Testis (tissue), 3 donors: ENCODE measurements around the gene PRKN. TPM values are rescaled to one million over a fixed set of nuclear protein-coding genes. Genes with fewer than 3 reads are reported as not detected.
A peak's percentile ranks its signal among the peaks of the same experiment; 100 is the strongest.

ENCODE experiments used
- DNase-seq: peaks from one replicate; pipeline ENCODE4 v3.0.0-alpha.2; 2019
- H3K27ac ChIP-seq, 2 donors: fragments of 200-600 bp; sonication (generic); one replicate each; pipeline ENCODE4 v1.5.1; 2019
- H3K27me3 ChIP-seq: fragments of 200-600 bp; sonication (generic); one replicate; pipeline ENCODE4 v1.5.1; 2019
- H3K36me3 ChIP-seq: fragments of 200-600 bp; sonication (generic); one replicate; pipeline ENCODE4 v1.5.1; 2017; ENCODE audit warnings: low read depth; ENCODE audit errors: missing control alignments
- H3K4me1 ChIP-seq: fragments of 200-600 bp; sonication (generic); one replicate; pipeline ENCODE4 v1.5.1; 2019
- H3K4me3 ChIP-seq, 2 donors: fragments of 200-600 bp; sonication (generic); one replicate each; pipeline ENCODE4 v1.5.1; 2017 to 2019
- H3K9me3 ChIP-seq: fragments of 200-600 bp; sonication (generic); one replicate; pipeline ENCODE4 v1.5.1; 2017
- CTCF ChIP-seq, 3 experiments: fragments of 450-650 bp in 2 of 3; fragments of 200-600 bp in 1 of 3; sonication (generic) in 1 of 3; IDR thresholded peaks; one replicate each; pipeline ENCODE4 v1.5.1; 2016 to 2019; ENCODE audit warnings: antibody characterized with exemption in 3 of 3, mild to moderate bottlenecking in 2 of 3, moderate library complexity in 1 of 3
- POLR2A ChIP-seq: fragments of 450-650 bp; IDR thresholded peaks from one replicate; pipeline ENCODE4 v1.6.1; 2017; ENCODE audit warnings: antibody characterized with exemption, mild to moderate bottlenecking, moderate library complexity
- WGBS, 2 donors: methylation state at CpG; one replicate each; pipeline ENCODE4 v1.1.5; 2018; 5-methylcytosine and 5-hydroxymethylcytosine counted together
- intact Hi-C: fragments of 100-400 bp; cut with DNase I; formaldehyde crosslinking; loops from one replicate; pipeline ENCODE4 v1.15.1; 2023; ENCODE audit warnings: low total_unique reads
- polyA plus RNA-seq: library from polyadenylated mRNA; stranded (reverse); fragments of 350-450 nt; fragmentation: Illumina TruSeq; extraction: RNeasy Lipid Tissue Mini Kit (QIAGEN cat#74804); gene quantifications from one replicate; pipeline ENCODE4 v1.2.3, GENCODE V29; 2014; ENCODE audit warnings: low read depth, low replicate concordance; ENCODE audit not compliant: insufficient read depth
- total RNA-seq, 2 donors: library from RNA; depleted of rRNA; stranded (reverse); fragments of >200 nt; gene quantifications; one replicate each; pipeline ENCODE4 v1.2.3, GENCODE V29; 2016

The PRKN gene
- total and polyA plus RNA-seq, 3 donors from 2014 or later, result 19.1 to 34.5 (median 28.8) TPM

GRCh38 chr6:161417717-161418462, 1309.7 kb downstream of the PRKN start:
- no peak for TF ChIP-seq POLR2A
- TF ChIP-seq CTCF (IDR thresholded peaks at IDR 0.05), result no peak
- Histone ChIP-seq H3K36me3 (no peaks in the 10 kb centered on the region), H3K27ac (peak overlapping the region; percentile 16 to 43), H3K9me3 (no peaks in the 10 kb centered on the region), H3K4me3 (no peak overlapping the region), H3K4me1 (peaks cover 9% of the 10 kb centered on the region), H3K27me3 (no peaks in the 10 kb centered on the region)
- peak; percentile 69 for DNase-seq
- WGBS, 2 donors, result 30 to 51% methylated on average over 8 of the region's 8 CpGs
- intact Hi-C loops, result no loop called here

DNA sequence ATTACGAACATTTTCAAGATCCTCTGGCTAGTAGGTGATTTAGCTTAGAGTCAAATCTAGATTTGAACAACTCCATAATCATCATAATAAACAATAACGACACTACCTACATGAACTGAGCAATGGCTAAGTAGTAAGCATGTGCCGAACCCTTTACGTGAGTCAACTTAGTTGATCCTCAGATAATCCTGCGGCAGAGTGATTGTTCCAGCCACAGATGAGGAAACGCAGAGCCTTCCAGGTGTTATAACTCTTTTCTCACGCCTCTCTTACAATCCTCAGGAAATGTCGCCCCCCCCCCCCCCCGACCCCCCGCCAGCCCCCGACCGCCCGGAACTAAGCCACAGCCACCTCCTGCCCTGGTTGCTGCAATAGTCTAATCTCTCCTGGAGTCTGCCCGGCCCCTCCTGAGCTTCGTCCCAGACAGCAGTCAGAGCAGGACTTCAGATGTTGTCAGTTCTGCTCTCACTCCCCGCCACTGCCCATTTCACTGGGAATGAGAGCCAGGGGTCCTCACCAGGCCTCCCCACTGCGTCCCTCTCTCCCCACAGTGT, 1312.2 kb downstream of the PRKN start:
- 56 to 67% methylated on average over 15 to 17 of the region's 17 CpGs for WGBS, 2 donors
- Histone ChIP-seq H3K9me3 (no peaks in the 10 kb centered on the region), H3K27ac (no peak overlapping the region), H3K4me1 (peaks cover 9% of the 10 kb centered on the region), H3K27me3 (no peaks in the 10 kb centered on the region), H3K36me3 (no peaks in the 10 kb centered on the region), H3K4me3 (no peak overlapping the region)
- DNase-seq, result no peak
- intact Hi-C loops, result no loop called here
- TF ChIP-seq CTCF (IDR thresholded peaks at IDR 0.05) (no peak), POLR2A (no peak)

GRCh38 chr6:161414707-161415106, 1312.9 kb downstream of the PRKN start:
- 58 to 59% methylated on average over 9 of the region's 9 CpGs for WGBS, 2 donors
- Histone ChIP-seq H3K9me3 (no peaks in the 10 kb centered on the region), H3K27me3 (no peaks in the 10 kb centered on the region), H3K4me3 (no peak overlapping the region), H3K4me1 (peaks cover 9% of the 10 kb centered on the region), H3K36me3 (no peaks in the 10 kb centered on the region), H3K27ac (no peak overlapping the region)
- no peak for TF ChIP-seq CTCF (IDR thresholded peaks at IDR 0.05)
- TF ChIP-seq POLR2A, result no peak
- intact Hi-C loops, result no loop called here
- no peak for DNase-seq

DNA sequence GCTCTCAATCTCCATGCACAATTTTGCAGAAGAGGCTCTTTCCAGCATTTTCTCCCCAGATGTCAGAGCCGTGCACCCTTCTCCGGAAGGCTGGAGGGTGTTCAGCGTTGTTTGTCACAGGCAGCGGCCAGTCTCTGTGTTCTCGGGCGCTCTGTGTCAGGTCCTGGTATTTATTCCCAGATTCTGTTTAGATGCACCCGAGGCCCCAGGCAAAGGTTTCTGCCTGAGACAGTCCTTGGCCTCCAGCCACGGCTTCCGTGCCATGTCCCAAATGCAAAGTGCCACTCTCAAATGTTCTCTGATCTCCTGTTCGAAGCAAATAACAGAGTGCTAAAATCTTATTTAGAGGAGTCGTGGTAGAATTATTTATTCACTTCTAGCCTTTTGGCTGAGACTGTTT, 1313.4 kb downstream of the PRKN start:
- 68 to 75% methylated on average over 11 of the region's 11 CpGs for WGBS, 2 donors
- Histone ChIP-seq H3K36me3 (no peaks in the 10 kb centered on the region), H3K9me3 (no peaks in the 10 kb centered on the region), H3K27ac (no peak overlapping the region), H3K27me3 (no peaks in the 10 kb centered on the region), H3K4me3 (no peak overlapping the region), H3K4me1 (peaks cover 9% of the 10 kb centered on the region)
- intact Hi-C loops, result no loop called here
- TF ChIP-seq CTCF (IDR thresholded peaks at IDR 0.05), result no peak
- TF ChIP-seq POLR2A, result no peak
- DNase-seq, result no peak

GRCh38 chr6:161413355-161413771, 1314.2 kb downstream of the PRKN start:
- Histone ChIP-seq H3K27ac (no peak overlapping the region), H3K9me3 (no peaks in the 10 kb centered on the region), H3K4me3 (no peak overlapping the region), H3K36me3 (no peaks in the 10 kb centered on the region), H3K27me3 (no peaks in the 10 kb centered on the region), H3K4me1 (peaks cover 5% of the 10 kb centered on the region)
- TF ChIP-seq POLR2A (no peak), CTCF (IDR thresholded peaks at IDR 0.05) (no peak)
- intact Hi-C loops, result no loop called here
- DNase-seq, result no peak
- 83 to 93% methylated on average over 9 of the region's 9 CpGs for WGBS, 2 donors
